ENCODE data around the gene MIER2.

The MIER2 gene

DNA sequence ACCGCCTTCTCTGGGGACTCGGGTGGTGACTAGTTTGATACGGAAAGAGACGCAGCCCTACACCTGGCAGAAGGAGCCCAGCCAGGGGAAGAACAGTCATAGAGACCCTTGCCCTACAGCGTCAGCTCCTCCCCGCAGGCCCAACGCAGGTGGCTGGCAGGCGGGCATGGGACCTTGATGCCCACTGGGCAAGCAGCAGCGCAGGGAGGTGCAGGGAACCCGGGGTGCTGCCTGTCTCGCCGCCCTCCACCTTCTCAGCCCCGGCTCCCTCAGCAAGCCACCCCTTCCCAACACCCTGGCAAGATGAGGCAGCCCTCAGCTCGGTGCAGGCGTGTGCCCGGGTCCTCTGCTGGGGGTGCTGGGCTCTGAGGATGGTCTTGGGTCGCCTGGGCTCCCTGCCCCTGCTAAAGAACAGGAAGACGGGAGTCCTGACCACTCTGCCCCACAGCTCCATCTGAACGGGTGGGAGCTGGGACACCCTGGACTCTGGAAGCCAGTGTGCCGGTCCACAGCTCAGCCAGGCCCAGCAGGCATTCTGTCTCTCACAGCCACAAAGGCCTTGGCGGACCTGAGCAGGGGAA lies 9.0 kb downstream of the MIER2 start:
- no peak for DNase-seq (ENCODE audit: low read depth in 2 of 3, low spot score in 1 of 3)

DNA sequence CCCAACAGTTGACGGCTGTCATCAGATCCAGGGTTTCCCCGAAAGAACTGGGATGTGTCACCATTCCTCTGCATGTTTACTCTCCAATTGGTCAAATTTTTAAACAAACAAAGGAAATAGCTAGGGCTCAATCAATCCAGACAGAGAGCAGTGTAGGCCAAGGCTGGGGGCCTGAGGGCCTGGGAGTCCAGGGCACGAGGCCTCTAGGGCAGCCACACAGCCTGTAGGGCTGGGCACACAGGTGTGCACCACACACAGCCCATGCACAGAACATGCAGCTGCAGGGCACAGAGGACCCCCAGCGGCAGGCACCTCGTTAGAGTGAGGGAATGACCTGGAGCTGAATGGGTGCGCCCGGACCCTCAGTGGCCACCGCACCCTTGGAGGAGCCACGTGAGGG lies 9.5 kb downstream of the MIER2 start:
- no peak for DNase-seq (ENCODE audit: low read depth in 2 of 3, low spot score in 1 of 3)

DNA sequence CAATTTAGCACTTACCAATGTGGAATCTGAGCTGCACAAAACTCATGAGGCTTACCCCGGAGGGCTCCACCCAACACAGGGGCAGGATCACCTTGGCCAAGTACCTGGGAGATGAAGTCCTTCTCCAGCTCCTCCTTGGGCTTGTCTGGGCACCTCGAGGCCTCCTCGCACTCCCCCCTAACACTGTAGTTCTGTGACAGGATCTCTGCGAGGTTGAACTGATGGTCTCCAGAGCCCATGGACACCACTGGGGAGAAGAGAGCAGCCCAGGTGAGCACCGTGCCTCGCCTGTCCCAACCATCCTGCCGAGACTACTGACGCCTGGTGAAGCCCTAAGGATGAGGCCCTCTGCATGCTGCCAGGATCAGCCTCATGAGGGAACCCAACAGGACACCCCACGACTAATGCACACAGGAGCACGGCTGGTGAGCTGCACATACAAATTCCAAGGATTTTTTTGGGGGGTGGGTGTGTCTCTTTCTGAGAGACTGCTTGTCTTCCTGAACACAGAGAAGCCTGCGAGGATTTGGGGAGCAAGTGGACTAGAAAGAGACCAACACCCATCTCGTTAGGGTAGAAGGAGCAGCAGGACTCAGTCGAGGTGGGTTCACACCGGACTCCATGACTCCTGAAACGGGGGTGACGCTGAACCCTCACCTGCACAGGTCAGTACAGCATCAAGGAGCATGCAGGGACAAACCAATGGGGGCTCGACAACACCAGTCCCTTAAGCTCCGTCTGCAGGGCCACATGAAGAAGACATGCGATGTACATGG lies 10.1 kb downstream of the MIER2 start:
- DNase-seq (ENCODE audit: low read depth in 2 of 3, low spot score in 1 of 3), result no peak

DNA sequence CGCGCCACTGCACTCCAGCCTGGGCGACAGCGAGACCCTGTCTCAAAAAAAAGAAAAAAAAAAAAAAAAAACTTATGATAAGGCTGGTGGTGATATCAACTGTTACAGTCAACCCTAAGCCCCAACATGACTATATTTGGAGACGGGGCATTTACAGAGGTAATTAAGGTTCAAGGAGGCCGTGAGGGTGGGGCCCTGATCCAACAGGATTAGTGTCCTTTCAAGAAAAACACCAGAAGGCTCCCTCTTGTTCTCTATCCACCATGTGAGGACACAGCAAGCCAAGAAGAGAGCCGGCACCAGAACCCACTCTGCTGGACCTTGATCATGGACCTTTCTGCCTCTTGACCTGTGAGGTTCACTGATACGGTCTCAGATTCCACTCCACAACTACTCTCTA lies 14.1 kb downstream of the MIER2 start:
- DNase-seq (ENCODE audit: low read depth in 2 of 3, low spot score in 1 of 3), result no peak

DNA sequence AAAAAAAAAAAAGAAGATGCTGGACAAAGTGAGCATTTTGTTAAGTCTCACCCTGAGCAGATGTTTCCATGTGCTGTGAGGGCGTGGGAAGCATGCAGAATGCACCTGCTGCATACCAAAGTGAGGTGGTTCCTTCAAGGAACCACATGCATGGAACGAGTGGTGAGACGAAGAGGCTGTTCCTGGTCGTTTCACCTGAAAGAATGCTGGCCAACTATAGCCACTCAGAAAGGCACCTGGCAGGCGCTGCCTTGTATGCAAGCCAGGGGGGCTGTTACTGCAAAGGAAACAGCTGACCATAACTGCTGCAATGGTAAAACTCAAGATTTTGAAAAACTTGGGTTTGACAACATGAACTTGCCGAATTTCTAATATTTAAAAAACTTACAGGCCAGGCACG lies 14.7 kb downstream of the MIER2 start:
- DNase-seq (ENCODE audit: low read depth in 2 of 3, low spot score in 1 of 3), result no peak

DNA sequence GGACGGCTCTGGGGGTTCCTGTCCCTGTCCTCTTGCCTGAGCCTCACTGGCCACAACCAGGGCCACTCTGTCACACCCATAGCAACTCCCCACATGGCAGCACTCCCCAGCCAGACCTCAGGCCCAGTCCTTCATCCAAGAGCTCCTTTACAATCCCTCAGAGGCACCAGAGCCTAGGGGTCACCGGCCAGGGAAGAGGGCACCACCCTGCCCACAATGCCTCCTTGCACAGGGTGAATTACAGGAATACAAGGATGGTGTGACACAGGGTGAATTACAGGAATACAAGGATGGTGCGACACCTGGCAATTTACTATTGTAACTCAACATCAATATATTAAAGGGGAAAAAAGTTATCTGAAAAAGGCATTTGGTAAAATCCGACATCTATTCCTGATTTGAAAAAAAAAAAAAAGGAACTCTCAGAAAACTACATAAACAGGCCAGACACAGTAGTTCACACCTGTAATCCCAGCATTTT lies 16.5 kb downstream of the MIER2 start:
- no peak for DNase-seq (ENCODE audit: low read depth in 2 of 3, low spot score in 1 of 3)

DNA sequence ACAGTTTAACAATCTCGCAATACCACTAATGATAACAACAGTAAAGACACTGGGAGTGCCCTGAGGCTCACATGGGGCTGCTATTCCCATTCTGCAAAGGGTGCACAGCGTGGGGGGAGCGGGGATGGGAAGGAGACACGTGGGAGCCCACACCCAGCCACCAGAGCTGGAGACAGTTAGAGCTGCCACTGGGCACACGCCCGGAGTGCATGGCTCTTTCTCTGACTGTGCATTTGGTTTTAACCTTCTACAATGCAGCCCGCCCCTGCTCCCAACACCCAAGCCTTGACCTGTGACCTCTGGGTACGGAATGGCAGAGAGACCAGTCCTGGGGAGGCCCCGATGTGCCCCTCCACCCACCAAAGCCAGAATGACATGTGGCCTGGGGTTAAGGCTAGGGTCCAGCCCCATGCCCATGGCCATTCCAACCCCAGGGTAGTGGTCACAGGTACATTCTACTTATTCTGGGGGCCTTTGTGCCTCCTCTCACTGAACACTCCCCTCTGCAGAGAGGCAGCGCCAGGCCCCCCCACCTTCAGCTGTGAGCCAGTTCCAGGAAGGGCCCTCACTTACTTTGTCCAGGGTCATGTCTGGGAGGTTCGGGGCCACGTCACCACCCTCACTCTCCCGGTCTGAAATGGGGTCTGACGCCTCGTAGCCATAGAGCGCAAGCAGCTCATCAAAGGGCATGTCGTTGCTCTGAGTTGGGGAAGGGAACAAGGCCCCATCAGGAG lies 17.1 kb downstream of the MIER2 start:
- DNase-seq (ENCODE audit: low read depth in 2 of 3, low spot score in 1 of 3), result no peak

DNA sequence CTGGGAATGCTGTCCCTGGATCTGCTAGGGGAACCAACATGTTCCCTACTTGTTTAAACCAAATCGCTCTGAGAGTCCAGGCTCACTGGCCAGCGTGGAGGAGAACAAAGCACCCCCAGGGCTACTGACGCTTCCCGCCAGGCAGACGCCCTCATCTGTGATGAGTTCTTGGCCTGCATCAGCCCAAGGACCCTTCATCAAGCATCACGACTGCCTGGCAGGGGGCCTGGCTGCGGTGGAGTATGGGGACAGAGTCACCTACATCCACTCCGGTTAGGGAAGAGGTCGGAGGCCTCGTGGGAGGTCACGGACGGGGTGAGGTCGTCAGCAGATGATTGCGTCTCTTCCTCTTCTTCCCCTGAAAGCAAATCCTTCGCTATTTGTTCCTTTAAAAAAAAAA lies 17.7 kb downstream of the MIER2 start:
- no peak for DNase-seq (ENCODE audit: low read depth in 2 of 3, low spot score in 1 of 3)

DNA sequence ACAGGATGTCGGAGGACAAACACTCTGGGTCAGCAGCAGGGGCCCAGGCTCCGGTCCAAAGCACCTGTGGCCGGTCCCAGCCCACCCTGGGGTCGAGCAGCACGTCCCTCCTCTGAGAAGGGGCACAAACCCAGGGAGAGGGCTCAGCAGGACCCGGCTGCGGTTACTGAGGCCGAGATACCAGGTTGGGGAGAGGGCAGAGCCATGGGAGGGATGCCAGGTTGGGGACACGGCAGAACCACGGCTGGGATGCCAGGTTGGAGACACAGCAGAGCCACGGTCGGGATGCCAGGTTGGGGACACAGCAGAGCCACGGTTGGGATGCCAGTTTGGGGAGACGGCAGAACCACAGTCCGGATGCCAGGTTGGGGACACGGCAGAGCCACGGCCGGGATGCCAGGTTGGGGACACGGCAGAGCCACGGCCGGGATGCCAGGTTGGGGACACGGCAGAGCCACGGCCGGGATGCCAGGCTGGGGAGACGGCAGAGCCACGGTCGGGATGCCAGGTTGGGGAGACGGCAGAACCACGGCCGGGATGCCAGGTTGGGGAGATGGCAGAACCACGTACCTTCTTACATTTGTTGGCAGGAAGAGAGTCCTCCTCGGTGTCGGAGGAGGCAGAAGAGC lies 18.5 kb downstream of the MIER2 start:
- no peak for DNase-seq (ENCODE audit: low read depth in 2 of 3, low spot score in 1 of 3)

DNA sequence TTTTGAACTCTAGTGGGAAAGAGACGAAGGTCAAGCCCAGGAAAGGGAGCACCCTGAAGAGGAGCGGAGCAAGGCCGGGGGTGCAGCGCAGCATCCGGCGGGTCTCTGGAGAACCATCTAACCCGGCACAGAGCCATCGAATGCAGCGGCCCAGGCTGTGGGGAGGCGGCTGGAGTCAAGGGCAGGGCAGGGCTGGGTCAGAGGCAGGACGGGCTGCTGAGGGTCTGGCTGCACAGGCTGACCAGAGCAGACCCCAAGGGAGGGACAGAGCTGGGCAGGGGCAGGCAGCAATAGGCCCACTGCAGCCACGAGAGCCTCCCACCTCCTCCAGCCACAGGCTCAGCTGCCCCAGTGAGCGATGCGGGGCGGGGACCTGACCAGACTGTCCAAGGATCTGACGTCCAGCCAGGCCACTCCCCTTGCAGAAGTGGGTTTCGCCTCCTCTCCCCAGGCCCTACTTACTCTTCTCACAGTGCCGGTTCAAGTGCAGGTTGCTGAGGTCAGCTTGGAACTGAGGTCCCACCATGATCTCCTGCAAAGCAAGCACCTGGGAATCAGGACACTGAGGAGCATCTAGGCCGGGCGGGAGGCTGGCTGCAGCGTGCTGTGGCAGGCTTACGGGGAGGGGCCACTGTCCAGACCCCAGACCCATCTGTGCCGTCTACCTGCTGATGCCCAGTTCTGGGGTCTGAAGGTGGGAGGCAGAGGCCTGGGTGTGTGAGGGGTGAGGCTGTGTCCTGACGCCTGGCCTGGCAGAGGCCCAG lies 19.2 kb downstream of the MIER2 start:
- DNase-seq (ENCODE audit: low read depth in 2 of 3, low spot score in 1 of 3), result no peak

DNA sequence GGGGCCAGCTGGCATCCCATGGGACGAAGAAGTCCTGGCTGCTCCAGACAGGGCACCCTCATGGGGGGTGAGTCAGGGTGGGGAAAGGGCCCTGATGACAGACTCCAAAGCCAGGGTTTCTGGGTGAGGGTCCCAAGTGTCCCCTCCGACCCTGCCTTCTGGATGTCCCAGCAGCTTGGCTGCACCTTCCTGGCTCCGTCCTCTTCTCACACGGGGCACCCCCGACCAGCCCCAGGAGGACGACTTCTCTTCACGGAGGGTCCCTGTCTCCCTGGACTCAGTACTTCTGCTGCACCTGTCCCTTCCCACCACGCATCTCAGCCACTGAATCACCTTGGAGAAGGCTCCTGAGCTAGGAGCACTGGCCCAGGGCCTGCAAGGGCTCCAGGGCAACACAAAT lies 19.9 kb downstream of the MIER2 start:
- DNase-seq (ENCODE audit: low read depth in 2 of 3, low spot score in 1 of 3), result no peak

DNA sequence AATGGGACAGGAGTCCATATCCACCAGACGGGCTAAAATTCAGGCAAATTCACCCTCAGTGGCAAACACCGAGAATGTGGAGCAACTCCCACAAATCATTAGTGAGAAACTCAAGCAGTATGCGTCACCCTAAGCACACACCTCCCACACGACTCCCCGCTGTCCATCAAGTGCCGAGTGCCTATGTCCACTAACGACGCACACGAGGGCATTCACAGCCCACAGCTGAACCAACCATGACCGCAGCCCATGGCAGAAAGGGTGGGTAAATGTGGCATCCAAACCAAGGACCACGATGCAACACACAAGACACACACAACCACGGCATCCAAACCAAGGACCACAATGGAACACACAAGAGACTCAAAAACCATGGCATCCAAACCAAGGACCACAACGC lies 22.0 kb downstream of the MIER2 start:
- DNase-seq (ENCODE audit: low read depth in 2 of 3, low spot score in 1 of 3), result no peak

DNA sequence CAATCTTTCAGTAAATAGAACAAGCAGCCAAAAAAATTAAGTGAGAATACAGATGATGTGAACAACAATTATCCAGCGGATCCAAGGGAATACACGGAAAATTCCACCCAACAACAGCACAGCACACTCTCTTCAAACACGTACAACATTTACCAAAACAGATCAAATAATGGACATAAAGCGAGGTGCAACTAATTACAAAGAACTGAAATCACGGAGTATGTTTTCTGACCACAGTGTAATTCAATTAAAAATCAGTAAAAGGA lies 26.2 kb downstream of the MIER2 start:
- DNase-seq (ENCODE audit: low read depth in 2 of 3, low spot score in 1 of 3), result no peak

DNA sequence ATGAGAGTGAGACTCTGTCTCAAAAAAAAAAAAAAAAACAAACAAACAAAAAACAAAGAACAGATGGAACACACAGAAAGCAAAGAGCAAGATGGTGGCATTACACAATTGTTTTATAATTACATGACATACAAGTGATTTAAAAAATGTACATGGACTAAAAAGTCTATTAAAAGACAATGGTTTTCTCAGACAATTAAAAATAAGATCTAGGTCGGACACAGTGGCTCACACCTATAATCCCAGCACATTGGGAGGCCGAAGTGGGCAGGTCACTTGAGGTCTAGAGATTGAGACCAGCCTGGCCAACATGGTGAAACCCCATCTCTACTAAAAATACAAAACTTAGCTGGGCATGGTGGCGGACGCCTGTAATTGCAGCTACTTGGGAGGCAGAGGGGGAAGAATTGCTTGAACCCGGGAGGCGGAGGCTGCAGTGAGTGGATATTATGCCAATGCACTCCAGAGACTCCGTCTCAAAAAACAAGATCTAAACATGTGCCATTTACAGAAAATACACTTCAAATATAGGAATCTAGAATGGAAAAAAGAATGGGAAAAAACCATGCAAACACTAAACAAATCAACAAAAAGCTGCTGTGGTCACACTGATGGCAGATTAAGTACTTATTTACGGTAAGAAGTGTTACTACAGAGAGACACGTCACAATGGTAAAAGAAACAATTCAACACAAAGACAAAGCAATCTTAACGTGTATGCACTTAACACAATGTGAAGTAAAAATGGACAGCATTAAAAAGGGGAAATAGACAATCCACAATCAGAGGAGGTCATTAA lies 26.7 kb downstream of the MIER2 start:
- no peak for DNase-seq (ENCODE audit: low read depth in 2 of 3, low spot score in 1 of 3)

DNA sequence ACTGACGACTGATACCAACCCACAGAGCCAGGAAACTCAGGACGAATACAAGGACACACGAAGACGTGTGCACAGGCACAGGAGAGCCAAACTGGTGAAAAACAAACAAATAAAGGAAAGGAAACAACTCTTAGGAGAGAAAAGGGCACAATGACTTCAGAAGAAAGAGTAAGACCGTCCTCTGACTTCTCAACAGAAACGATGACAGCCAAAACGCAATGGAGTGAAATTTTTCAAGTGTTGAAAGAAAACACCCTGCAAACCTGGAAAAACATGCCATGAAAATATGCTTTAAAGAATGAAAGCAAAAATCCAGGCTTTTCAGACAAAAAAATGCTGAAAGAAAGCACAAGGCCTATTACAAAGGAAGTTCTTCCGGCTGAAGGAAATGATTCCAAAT lies 28.8 kb downstream of the MIER2 start:
- DNase-seq (ENCODE audit: low read depth in 2 of 3, low spot score in 1 of 3), result no peak

DNA sequence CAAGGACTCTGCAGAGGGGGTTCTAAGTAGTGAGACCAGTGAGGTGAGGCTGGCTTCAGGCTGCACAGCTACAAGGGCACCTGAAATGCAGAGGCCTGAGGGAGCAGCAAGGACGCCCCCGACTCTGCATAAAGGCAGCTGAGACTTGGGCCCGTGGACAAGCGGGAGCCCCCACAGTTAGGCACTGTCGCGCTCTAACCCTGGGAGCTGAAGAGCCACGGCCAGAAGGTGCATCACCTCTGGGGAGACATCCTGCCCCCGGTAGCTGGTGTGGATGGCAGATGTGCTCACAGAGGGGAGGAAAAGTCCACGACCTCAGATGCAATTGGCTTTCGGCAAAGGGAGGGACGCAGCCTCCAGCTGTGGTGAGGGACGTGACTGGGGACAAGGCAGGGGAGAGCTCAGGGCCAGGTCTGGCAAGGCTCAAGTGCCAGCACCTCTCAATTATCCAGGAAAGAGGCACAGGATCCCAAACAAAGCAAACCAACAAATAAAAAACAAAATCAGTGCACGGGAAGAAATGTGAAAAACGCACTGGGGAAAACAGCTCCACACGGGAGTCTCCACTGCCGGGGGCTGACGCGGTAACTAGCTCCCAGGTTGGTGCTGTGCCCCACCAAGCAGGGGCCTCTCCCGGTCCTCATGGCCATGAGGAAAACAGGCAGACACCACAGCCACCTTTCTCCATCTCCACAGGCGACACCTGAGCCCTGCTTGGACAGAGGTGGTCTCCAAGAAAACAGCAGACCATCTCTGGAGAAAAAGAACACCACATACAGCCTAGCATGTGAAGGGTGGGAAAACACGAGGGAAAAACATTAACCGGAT lies 30.4 kb downstream of the MIER2 start:
- no peak for DNase-seq (ENCODE audit: low read depth in 2 of 3, low spot score in 1 of 3)

DNA sequence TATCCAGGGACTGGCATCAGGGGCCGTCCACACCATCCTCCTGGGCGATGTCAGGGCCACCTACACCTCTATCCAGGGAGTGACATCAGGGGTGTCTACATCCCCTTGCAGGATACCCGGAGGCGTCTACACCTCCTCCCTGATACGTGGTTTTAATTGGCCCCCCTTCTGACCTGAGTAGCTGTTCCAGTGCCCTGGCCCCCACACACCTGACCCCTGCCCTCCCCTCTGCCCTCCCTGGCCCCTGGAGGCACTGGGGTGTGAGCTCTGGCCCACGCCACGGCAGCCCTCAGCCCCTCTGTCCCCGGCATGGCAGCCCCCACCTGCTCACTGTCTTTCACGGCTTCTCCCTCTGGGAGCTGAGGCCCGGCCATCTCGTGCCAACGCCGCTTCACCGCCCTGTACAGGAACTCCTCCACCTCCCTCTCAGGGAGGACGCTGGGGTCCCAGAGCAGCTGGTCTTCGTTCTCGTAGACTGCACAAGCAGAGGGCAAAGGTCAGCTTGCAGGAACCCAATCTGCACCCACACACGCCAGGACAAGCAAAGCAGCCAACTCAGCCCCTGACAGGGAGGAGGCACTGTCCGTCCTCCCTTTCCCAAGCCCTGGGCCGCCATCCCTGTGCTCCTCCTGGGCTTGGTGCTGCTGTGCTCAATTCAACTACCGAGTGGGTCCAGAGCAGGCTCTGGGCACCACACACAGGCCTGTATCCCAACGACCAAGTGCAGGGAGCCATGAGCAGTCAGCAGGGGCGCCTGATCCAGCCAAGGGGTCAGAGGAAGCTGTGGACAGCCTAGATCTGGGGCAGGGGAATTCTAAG lies 31.2 kb downstream of the MIER2 start:
- no peak for DNase-seq (ENCODE audit: low read depth in 2 of 3, low spot score in 1 of 3)

DNA sequence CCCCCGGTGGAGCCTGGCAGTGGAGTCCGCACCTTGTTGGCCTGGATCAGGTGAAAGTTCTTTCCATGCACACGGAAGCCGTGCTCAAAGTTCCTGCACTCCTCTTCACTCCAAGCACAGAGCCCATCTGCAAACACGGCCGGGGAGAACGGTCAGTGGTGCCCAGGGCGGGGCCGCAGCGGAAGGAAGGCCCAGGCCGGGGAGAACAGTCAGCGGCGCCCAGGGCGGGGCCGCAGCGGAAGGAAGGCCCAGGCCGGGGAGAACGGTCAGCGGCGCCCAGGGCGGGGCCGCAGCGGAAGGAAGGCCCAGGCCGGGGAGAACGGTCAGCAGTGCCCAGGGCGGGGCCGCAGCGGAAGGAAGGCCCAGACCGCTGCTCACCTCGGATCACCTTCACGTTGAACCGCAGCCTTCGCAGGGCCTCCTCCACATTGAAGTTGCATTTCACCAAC lies 32.8 kb downstream of the MIER2 start:
- DNase-seq (ENCODE audit: low read depth in 2 of 3, low spot score in 1 of 3), result no peak

All from stimulated activated CD4-positive, alpha-beta T cell treated with anti-CD3 and anti-CD28 coated beads, Interleukin-12 subunit alpha, Interleukin-12 subunit beta, amount 100 ng/mL, for 48 hours (primary cell).